A673 (cell line): ENCODE measurements around the gene CYLD. TPM values are rescaled to one million over a fixed set of nuclear protein-coding genes. Genes with fewer than 3 reads are reported as not detected.

Source experiments
- BruUV-seq: library from RNA; stranded (reverse); fragments of 400-500 nt; replicated peaks from 2 replicates; lab custom pipeline; 2021; lab: Mats Ljungman, UMichigan
- CTCF ChIA-PET: fragments of 300-600 bp; sonication (Branson Sonifier 250); formaldehyde crosslinking; loops from one replicate; lab custom pipeline; 2022; ENCODE audit warnings: antibody characterized with exemption; lab: Charles Lee
- POLR2A ChIA-PET: fragments of 300-600 bp; sonication (Branson Sonifier 250); formaldehyde crosslinking; loops from one replicate; lab custom pipeline; 2022; ENCODE audit warnings: antibody characterized with exemption; ENCODE audit not compliant: low non-redundant PET; lab: Charles Lee
- DNase-seq: peaks from one replicate; pipeline ENCODE4 v3.0.0-alpha.2; 2015; ENCODE audit warnings: low spot score
- H3K27ac ChIP-seq: fragments of 200-600 bp; sonication (generic); 2 replicates; pipeline ENCODE4 v1.5.1; 2016; ENCODE audit warnings: mixed run types, low read depth, mild to moderate bottlenecking, mixed read lengths, antibody characterized with exemption, low read length; ENCODE audit not compliant: poor library complexity, severe bottlenecking
- H3K27me3 ChIP-seq: fragments of 200-600 bp; sonication (generic); replicated peaks from 2 replicates; pipeline ENCODE4 v1.6.1; 2017; ENCODE audit warnings: mixed run types, low read depth, mild to moderate bottlenecking, mixed read lengths, antibody characterized with exemption, low read length; ENCODE audit not compliant: insufficient read depth, poor library complexity
- H3K36me3 ChIP-seq: fragments of 200-600 bp; sonication (generic); 2 replicates; pipeline ENCODE4 v1.6.1; 2016; ENCODE audit warnings: mixed run types, mild to moderate bottlenecking, mixed read lengths, antibody characterized with exemption, low read length; ENCODE audit not compliant: insufficient read depth, poor library complexity, severe bottlenecking
- H3K4me1 ChIP-seq: fragments of 200-600 bp; sonication (generic); 2 replicates; pipeline ENCODE4 v1.6.1; 2017; ENCODE audit warnings: mixed run types, mild to moderate bottlenecking, mixed read lengths, antibody characterized with exemption, low read length; ENCODE audit not compliant: insufficient read depth, poor library complexity, severe bottlenecking
- H3K4me3 ChIP-seq: fragments of 200-600 bp; sonication (generic); 2 replicates; pipeline ENCODE4 v1.5.1; 2016; ENCODE audit warnings: low read depth, mixed run types, mild to moderate bottlenecking, mixed read lengths, low read length; ENCODE audit not compliant: poor library complexity, severe bottlenecking
- H3K9me3 ChIP-seq: fragments of 200-600 bp; sonication (generic); 2 replicates; pipeline ENCODE4 v1.6.1; 2016; ENCODE audit warnings: mixed run types, low read depth, mild to moderate bottlenecking, mixed read lengths, antibody characterized with exemption, low read length; ENCODE audit not compliant: poor library complexity, severe bottlenecking
- CTCF ChIP-seq: fragments of 300-800, 200-600 bp; sonication (generic); conservative IDR thresholded peaks from 2 replicates; pipeline ENCODE4 v1.5.1; 2017; ENCODE audit warnings: low read depth, mild to moderate bottlenecking, antibody characterized with exemption, low read length, moderate library complexity, mixed read lengths
- EZH2 ChIP-seq: fragments of 200-600 bp; sonication (generic); IDR thresholded peaks from 2 replicates; pipeline ENCODE4 v1.6.1; 2017; ENCODE audit warnings: borderline replicate concordance, low read depth, mild to moderate bottlenecking, mixed read lengths, antibody characterized with exemption, low read length; ENCODE audit not compliant: poor library complexity, severe bottlenecking
- intact Hi-C: fragments of 100-400 bp; cut with micrococcal nuclease; formaldehyde crosslinking; loops from one replicate; pipeline ENCODE4 v1.10.0; 2022; ENCODE audit not compliant: unreplicated experiment
- total RNA-seq: library from RNA; stranded (reverse); gene quantifications from 2 replicates; pipeline ENCODE4 v1.2.3, GENCODE V29; 2021

Gene CYLD
- total RNA-seq, 1 experiment from 2014 or later = 6.3 TPM

- DNase-seq = no peak
- H3K4me3 ChIP-seq = no peak overlapping the region
- BruUV-seq = no TSS peak
- CTCF ChIA-PET = no interaction called here
- no peaks in the 10 kb centered on the region for H3K4me1 ChIP-seq
- POLR2A ChIA-PET = no interaction called here
- TF ChIP-seq EZH2 = no peak
- no peak for TF ChIP-seq CTCF
- no peaks in the 10 kb centered on the region for H3K9me3 ChIP-seq
- H3K36me3 ChIP-seq = no peaks in the 10 kb centered on the region
- intact Hi-C loops = no loop called here
- peaks cover 42% of the 10 kb centered on the region for H3K27me3 ChIP-seq
- no peak overlapping the region for H3K27ac ChIP-seq
These were observed 103.0 kb downstream of the CYLD start for GRCh38 chr16:50844840-50845239.

GRCh38 chr16:50845296-50845695 is 103.4 kb downstream of the CYLD start:
- no peak overlapping the region for H3K4me3 ChIP-seq
- no peaks in the 10 kb centered on the region for H3K9me3 ChIP-seq
- ChIA-PET POLR2A (no interaction called here), CTCF (no interaction called here)
- no peaks in the 10 kb centered on the region for H3K36me3 ChIP-seq
- no peaks in the 10 kb centered on the region for H3K4me1 ChIP-seq
- BruUV-seq = no TSS peak
- intact Hi-C loops = no loop called here
- H3K27me3 ChIP-seq = peaks cover 41% of the 10 kb centered on the region
- TF ChIP-seq EZH2 = no peak
- no peak for TF ChIP-seq CTCF
- DNase-seq = no peak
- no peak overlapping the region for H3K27ac ChIP-seq

- ChIA-PET CTCF (no interaction called here), POLR2A (no interaction called here)
- Histone ChIP-seq H3K9me3 (no peaks in the 10 kb centered on the region), H3K27ac (no peak overlapping the region), H3K4me1 (no peaks in the 10 kb centered on the region), H3K4me3 (no peak overlapping the region), H3K27me3 (peaks cover 39% of the 10 kb centered on the region), H3K36me3 (no peaks in the 10 kb centered on the region)
- BruUV-seq = no TSS peak
- intact Hi-C loops = no loop called here
- no peak for DNase-seq
- no peak for TF ChIP-seq CTCF
- no peak for TF ChIP-seq EZH2
These were observed 104.6 kb downstream of the CYLD start for GRCh38 chr16:50846511-50846910.
